H4 (cell line): ENCODE data around the gene PARD6B. TPM values are rescaled to one million over a fixed set of nuclear protein-coding genes. Genes with fewer than 3 reads are reported as not detected.
"Not testable (repeated sequence)": the region's sequence is repeated elsewhere in the genome, so short reads cannot be mapped to it uniquely, and the experiment has no call there.

Source experiments
- DNase-seq: peaks from one replicate; pipeline ENCODE4 v3.0.0-alpha.2; 2015; ENCODE audit warnings: low spot score
- total RNA-seq: library from RNA; depleted of rRNA; stranded (reverse); fragments of >200 nt; shearing (Covaris generic); gene quantifications from 2 replicates; pipeline ENCODE4 v1.2.3, GENCODE V29; 2014; rRNA removed

The PARD6B gene, protein sequence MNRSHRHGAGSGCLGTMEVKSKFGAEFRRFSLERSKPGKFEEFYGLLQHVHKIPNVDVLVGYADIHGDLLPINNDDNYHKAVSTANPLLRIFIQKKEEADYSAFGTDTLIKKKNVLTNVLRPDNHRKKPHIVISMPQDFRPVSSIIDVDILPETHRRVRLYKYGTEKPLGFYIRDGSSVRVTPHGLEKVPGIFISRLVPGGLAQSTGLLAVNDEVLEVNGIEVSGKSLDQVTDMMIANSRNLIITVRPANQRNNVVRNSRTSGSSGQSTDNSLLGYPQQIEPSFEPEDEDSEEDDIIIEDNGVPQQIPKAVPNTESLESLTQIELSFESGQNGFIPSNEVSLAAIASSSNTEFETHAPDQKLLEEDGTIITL
- total RNA-seq: 1.6 and 3.3 TPM in 2 replicates

DNA sequence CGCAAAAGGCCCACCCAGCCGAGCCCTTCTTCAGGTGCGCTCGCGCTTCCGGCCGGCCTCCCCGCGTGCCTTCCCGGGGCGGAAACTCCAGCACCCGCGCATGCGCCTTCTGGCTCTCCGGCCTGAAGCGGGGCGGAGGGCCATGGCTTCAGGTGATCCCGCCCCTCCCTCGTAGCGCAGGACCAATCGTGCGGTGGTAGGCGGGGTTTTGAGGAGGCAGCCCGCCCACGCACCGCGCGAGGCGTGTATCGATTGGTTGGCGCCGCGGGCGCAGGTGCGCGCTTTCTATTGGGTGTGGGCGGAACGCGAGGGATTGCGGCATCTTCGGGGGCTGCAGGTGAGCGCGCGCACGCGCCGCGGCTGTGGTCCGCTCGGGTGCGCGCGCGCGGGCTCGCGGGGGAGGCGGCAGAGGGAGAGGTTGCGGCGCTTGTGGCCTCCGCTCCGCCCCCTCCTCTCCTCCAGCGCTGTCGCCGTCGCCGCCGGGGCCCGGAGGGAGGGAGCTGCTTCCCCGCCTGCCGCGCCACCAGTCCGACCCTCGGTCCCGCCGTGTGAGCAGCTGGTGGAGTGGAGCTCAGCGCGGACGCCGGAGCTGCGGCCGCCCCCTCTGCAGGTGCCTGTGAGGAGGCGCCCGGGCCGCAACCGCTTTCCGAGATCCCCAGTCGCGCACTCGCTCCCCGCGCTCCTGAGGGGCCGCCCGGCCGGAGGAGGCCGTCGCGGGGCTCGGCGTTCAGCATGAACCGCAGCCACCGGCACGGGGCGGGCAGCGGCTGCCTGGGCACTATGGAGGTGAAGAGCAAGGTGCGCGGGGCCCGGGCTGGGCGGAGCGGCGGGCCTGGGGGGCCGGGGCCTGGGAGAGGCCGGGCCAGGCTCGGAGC is at the start of gene PARD6B:
Gene PARD6B (plus strand): TSS at position 526 of the 875 bp plus-strand sequence. CDS start 207 bp downstream, at position 733.
- DNase-seq: peak; percentile 98

DNA sequence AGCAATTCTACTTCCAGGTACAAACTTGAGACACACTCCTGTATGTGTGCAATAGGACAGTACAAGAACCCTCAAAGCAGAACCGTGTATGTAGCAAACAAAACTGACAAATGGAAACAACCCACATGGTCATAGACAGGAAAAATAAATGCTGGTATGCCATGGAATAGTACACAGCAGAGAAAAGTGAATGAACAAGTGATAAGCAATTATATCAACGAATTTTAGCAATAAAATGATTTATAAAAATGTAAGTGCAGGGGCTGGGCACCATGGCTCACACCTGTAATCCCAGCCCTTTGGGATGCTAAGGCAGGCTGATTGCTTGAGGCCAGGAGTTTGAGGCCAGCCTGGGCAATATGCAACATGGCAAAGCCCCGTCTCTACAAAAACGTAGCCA is 49.3 kb upstream of the PARD6B start:
- DNase-seq: no peak

DNA sequence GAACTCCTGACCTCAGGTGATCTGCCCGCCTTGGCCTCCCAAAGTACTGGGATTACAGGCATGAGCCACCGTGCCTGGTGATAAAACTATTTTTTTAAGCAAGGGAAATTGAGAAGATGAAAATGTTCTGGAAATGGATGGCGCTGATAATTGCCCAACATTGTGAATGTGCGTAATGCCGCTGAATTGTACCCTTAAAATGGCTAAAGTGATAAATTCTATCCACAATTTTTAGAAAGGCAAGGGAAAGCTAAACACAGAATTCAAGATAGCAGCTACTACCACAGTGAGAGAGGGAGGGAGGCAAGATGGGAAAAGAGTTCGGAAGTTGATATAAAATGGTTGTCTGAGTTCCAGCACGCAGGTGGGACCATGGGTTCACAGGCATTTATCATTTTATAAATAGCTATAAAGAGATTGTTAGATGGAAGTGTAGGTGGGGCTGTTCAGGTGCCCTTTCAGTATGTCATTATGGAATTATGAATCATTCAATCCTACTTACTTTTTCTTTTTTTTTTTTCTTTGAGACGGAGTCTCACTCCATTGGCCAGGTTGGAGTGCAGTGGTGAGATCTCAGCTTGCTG is 48.3 kb upstream of the PARD6B start:
- DNase-seq: no peak

- no peak for DNase-seq
These were observed 47.8 kb upstream of the PARD6B start for GRCh38 chr20:50683570-50683969.

DNA sequence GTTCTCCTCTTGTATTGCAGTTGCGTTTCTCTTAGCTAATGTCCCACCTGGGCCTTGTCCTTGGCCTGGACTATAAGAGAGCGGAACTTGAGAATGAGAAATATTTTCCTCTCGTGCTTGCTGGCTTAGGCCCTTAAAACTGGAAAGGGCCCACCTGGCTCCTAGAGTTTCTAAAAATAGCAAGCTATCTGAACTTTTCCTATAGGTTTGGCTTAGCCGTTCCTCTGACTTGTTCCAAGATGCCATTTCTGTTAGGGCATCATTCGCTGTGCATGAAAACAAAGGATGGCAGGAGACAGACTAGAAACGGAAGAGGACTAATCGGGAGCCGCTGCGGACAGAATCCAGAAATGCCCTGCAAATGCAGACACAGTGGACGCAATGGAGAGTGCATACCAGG is 44.6 kb upstream of the PARD6B start:
- DNase-seq: no peak

DNA sequence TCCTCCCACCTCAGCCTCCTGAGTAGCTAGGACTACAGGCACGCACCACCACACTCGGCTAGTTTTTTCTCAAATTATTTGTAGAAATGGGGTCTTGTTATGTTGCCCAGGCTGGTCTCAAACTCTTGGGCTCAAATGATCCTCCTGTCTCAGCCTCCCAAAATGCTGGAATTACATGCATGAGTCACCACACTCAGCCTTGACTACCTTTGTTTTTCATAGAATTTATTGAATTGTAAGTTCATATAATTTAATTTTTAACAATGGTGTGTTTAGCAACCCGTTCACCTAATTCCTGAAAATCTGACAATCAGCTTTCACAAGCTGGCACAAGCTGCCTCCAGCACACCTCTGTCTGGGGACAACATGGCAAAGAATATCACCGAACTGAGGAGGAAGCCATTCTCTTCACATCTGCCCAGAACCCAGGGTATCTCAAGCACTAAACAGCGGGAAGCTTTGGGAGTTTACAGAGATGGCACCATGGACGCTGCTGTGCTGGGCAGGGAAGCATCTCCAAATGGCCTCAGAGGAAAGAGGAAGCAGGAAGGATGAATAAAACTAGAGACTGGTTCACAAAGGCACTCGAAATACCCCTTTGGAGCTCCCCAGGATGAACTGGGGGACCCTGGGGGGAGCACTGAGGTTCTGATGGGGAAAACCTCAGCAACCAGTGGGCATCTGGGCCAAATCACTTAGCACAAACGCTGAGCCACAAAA is 43.0 kb upstream of the PARD6B start:
- no peak for DNase-seq

GRCh38 chr20:50689864-50690649 is 41.3 kb upstream of the PARD6B start:
- DNase-seq: no peak

DNA sequence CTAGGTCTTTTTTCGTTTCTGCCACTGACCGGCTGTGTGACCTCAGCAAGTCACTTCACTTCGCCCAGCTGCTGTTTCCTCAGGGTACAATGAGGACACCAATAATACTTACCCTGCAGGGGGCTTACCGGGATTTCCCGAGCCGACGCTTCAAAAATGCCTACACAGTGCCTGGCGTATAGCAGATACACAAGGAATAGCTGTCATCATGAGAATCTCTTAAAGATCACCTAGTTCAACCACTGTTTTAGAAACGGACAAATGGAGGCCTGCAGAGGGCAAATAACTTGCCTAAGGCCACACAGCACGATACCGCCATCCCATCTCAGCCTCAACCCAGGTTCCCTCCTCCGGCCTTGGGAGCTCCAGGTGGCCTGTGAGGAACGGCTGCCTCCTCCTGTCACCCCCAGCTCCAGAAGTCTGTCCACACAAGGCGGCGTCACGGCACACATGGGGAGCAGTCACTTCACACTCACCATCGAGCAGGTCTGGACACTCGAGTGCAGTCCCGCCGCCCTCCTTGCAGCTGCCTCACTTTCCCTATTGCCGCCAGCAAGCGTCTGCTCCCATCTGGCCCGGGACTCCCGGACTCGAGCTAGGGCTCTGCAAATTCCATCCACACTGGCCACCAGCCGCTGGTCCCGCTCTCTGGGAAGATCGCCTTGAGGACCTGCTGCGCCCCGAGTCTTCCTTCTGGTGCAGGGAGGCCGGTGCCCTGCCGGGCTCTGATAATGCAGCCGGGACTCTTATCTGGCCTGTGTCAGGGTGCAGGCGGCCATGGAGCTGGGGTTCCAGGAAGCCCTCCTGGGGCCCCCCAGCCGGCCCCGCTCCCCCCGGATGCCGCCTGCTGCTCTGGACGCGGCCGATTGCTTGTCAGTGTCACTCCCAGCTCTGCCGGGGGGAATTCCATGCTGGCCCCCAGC is 40.5 kb upstream of the PARD6B start, which contains the start of gene RIPOR3:
Gene RIPOR3 (minus strand): TSS at position 893 of the 923 bp plus-strand sequence. CDS start 414 bp downstream, at position 479.
- no peak for DNase-seq

- no peak for DNase-seq
These were observed 39.5 kb upstream of the PARD6B start for GRCh38 chr20:50691573-50692551.

DNA sequence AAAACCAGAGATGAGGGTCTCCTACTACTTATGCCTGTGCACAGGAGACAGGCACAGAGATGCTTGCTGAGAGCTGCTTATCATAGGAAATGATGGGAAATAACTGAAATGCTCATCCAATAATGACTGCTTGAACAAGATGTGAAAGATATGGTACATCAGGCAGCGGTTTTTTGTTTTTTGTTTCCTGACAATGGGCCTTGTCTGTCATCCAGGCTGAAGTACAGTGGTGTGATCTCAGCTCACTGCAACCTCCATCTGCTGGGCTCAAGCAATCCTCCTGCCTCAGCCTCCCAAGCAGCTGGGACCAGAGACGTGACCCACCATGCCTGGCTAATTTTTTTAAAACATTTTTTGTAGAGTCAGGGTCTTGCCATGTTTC is 38.8 kb upstream of the PARD6B start:
- DNase-seq: no peak

DNA sequence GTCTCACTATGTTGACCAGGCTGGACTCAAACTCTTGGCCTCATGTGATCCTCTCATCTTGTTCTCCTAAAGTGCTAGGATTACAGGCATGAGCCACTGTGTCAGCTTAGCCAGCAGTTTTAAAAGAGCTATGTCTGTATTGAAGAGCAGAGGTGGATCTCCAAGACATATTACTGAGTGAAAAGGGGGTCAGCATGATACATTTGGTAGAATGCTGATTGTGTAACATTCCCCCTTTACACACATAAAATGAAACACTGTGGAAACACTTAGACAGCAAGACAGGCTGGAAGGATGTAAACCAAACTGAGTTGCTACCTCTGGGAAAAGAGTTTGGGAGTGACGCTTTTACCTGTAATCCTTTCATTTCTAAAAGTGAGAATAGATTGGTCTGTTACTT is 38.4 kb upstream of the PARD6B start:
- DNase-seq: no peak

DNA sequence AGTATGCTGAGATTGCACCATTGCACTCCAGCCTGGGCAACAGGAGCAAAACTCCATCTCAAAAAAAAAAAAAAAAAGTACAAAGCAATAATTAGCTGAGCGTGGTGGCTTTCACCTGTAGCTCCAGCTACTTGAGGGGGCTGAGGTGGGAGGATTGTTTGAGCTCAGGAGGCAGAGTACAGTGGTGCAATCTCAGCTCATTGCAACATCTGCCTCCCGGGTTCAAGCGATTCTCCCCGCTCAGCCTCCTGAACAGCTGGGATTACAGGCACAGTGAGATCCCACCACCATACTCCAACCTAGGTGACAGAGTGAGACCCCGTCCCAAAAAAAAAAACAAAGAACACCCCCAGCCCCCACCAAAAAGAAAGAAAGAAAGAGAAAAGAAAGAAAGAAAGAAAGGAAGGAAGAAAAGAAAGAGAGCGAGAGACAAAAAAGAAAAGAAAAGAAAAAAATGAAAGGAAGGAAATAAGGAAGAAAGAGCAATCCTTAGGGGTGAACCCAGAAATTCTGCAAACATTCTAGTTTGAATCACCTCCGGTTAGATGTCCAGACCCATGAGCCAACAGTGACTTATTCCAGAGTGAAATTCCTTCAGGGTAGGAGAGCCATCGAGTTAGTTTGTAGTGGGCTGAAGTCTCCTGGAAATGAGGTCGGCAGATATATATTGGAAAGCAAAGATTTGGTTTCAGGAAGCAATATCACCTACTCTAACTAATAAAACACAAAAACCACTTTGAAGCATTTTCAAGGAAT is 36.8 kb upstream of the PARD6B start:
- DNase-seq: no peak

GRCh38 chr20:50695135-50695872 is 36.1 kb upstream of the PARD6B start:
- DNase-seq: no peak

- not testable (repeated sequence) for DNase-seq
These were observed 33.1 kb upstream of the PARD6B start for GRCh38 chr20:50698255-50698654.

DNA sequence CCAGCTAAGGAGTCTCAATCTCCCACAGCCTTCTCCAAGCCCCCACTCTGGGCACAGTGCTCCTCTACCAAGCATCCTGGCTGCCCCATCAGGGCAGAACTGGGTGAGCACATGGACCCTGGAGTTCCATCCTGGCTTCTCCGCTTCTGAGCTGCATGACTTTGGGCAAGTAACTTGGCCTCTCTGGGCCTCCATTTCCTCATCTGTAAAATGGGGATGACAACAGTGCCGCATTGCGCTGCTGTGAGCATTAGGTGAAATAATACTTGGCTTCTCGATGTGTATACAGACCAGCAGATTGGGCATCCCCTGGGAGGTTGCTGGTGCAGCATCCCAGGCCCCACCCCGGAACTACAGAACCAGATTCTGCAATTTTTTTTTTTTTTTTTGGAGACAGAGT is 31.7 kb upstream of the PARD6B start:
- no peak for DNase-seq

- no peak for DNase-seq
These were observed 30.1 kb upstream of the PARD6B start for GRCh38 chr20:50701041-50701963.
